ENCODE measurements around the gene BCL2. TPM values are rescaled to one million over a fixed set of nuclear protein-coding genes. Genes with fewer than 3 reads are reported as not detected.

Gene BCL2
- polyA plus RNA-seq, 1 of the 3 experiments (the other 2 are of a cell fraction): 1.5 TPM

DNA sequence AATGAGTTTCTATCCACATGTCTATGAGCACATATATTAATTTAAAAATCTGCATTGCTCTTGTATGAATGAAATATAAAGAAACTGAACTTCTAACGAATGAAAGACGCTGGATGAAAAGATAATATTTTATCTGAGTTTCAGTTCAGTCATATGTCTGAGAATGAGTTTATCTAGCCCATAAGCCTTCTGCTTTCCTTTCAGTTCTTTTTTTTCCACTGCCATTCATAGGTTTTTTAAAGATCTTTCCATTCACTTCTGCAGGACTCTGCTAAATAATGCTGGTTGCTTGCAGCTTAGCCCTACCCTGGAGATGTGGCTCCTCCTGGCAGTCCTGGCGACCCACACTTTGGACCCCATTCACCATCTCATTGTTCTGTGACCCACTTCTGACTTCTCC is 109.0 kb downstream of the BCL2 start:
- no peak overlapping the region for H3K9ac ChIP-seq
- no peak overlapping the region for H3K4me2 ChIP-seq
- H4K20me1 ChIP-seq (ENCODE audit: insufficient read depth): no peaks in the 10 kb centered on the region
- 92% methylated on average over 3 of the region's 3 CpGs for WGBS (ENCODE audit: low lambda C conversion rate)
- no peaks in the 10 kb centered on the region for H3K36me3 ChIP-seq (replicated peaks in 1 of 2; ENCODE audit: control insufficient read depth in 1 of 2, insufficient read depth in 2 of 2, low read length in 1 of 2)
- H2AFZ ChIP-seq (ENCODE audit: low read depth): no peak overlapping the region
- TF ChIP-seq NFIC (IDR thresholded peaks at IDR 0.05; ENCODE audit: borderline replicate concordance) (no peak), RAD21 (IDR thresholded peaks at IDR 0.05; ENCODE audit: low read length) (no peak), YY1 (IDR thresholded peaks at IDR 0.05; ENCODE audit: low read depth) (no peak), USF2 (IDR thresholded peaks at IDR 0.05; ENCODE audit: borderline replicate concordance, low read depth, low read length) (no peak), TAF1 (IDR thresholded peaks at IDR 0.05; ENCODE audit: borderline replicate concordance, low read depth, low read length) (no peak), JUND (IDR thresholded peaks at IDR 0.05) (no peak), POLR2AphosphoS5 (IDR thresholded peaks at IDR 0.05; ENCODE audit: low read depth, low read length) (no peak), RFX5 (IDR thresholded peaks at IDR 0.05; ENCODE audit: low read length) (no peak), EP300 (IDR thresholded peaks at IDR 0.05; ENCODE audit: borderline replicate concordance in 1 of 2, low read depth in 1 of 2, low read length in 1 of 2) (no peak), FOSL2 (IDR thresholded peaks at IDR 0.05; ENCODE audit: borderline replicate concordance, low read depth) (no peak), RCOR1 (IDR thresholded peaks at IDR 0.05; ENCODE audit: low read length) (no peak), NRF1 (IDR thresholded peaks at IDR 0.05; ENCODE audit: low read depth, low read length) (no peak), RXRA (IDR thresholded peaks at IDR 0.05; ENCODE audit: borderline replicate concordance, low read depth) (no peak), IRF3 (IDR thresholded peaks at IDR 0.05; ENCODE audit: low read depth, low read length) (no peak), MXI1 (IDR thresholded peaks at IDR 0.05; ENCODE audit: low read depth, low read length) (no peak), ELF1 (IDR thresholded peaks at IDR 0.05) (no peak), MAX (IDR thresholded peaks at IDR 0.05; ENCODE audit: low read depth) (no peak)
- TF ChIP-seq, protein P1, sequence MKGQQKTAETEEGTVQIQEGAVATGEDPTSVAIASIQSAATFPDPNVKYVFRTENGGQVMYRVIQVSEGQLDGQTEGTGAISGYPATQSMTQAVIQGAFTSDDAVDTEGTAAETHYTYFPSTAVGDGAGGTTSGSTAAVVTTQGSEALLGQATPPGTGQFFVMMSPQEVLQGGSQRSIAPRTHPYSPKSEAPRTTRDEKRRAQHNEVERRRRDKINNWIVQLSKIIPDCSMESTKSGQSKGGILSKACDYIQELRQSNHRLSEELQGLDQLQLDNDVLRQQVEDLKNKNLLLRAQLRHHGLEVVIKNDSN (IDR thresholded peaks at IDR 0.05; ENCODE audit: borderline replicate concordance, low read depth): no peak
- TF ChIP-seq, protein P2, sequence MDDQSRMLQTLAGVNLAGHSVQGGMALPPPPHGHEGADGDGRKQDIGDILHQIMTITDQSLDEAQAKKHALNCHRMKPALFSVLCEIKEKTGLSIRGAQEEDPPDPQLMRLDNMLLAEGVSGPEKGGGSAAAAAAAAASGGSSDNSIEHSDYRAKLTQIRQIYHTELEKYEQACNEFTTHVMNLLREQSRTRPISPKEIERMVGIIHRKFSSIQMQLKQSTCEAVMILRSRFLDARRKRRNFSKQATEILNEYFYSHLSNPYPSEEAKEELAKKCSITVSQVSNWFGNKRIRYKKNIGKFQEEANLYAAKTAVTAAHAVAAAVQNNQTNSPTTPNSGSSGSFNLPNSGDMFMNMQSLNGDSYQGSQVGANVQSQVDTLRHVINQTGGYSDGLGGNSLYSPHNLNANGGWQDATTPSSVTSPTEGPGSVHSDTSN (IDR thresholded peaks at IDR 0.05): no peak
- TF ChIP-seq, protein P3, sequence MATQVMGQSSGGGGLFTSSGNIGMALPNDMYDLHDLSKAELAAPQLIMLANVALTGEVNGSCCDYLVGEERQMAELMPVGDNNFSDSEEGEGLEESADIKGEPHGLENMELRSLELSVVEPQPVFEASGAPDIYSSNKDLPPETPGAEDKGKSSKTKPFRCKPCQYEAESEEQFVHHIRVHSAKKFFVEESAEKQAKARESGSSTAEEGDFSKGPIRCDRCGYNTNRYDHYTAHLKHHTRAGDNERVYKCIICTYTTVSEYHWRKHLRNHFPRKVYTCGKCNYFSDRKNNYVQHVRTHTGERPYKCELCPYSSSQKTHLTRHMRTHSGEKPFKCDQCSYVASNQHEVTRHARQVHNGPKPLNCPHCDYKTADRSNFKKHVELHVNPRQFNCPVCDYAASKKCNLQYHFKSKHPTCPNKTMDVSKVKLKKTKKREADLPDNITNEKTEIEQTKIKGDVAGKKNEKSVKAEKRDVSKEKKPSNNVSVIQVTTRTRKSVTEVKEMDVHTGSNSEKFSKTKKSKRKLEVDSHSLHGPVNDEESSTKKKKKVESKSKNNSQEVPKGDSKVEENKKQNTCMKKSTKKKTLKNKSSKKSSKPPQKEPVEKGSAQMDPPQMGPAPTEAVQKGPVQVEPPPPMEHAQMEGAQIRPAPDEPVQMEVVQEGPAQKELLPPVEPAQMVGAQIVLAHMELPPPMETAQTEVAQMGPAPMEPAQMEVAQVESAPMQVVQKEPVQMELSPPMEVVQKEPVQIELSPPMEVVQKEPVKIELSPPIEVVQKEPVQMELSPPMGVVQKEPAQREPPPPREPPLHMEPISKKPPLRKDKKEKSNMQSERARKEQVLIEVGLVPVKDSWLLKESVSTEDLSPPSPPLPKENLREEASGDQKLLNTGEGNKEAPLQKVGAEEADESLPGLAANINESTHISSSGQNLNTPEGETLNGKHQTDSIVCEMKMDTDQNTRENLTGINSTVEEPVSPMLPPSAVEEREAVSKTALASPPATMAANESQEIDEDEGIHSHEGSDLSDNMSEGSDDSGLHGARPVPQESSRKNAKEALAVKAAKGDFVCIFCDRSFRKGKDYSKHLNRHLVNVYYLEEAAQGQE (IDR thresholded peaks at IDR 0.05; ENCODE audit: low read depth, low read length): no peak
- DNase-seq: no peak
- no peaks in the 10 kb centered on the region; a peak in 1 of 4 replicates for H3K4me1 ChIP-seq (ENCODE audit: control insufficient read depth in 1 of 2, insufficient read depth in 2 of 2, low read depth in 1 of 2, low read length in 1 of 2)
- no peaks in the 10 kb centered on the region for H3F3A ChIP-seq (replicated peaks; ENCODE audit: insufficient read depth)
- no peaks in the 10 kb centered on the region for H3K9me2 ChIP-seq
- no peak overlapping the region for H3K27ac ChIP-seq (ENCODE audit: low read depth in 2 of 2, low read length in 1 of 2)
- no peak overlapping the region for H3K4me3 ChIP-seq (ENCODE audit: low read depth in 2 of 2, low read length in 1 of 2)
- no peaks in the 10 kb centered on the region for H3K27me3 ChIP-seq (ENCODE audit: insufficient read depth)
- ChIA-PET CTCF (no interaction called here), POLR2A (no interaction called here)
- no peaks in the 10 kb centered on the region for H3K79me2 ChIP-seq (ENCODE audit: insufficient read depth)
- no peaks in the 10 kb centered on the region for H3K9me3 ChIP-seq

Data from SK-N-SH (cell line).